Neuronal stem cell (in vitro differentiated cells): Measurements from ENCODE around the gene GALNTL6.

Experiments
- DNase-seq: peaks from one replicate; pipeline ENCODE4 v3.0.0-alpha.2; 2013; ENCODE audit warnings: low spot score
- H2AFZ ChIP-seq: one replicate; pipeline ENCODE4 v1.6.1; 2013; ENCODE audit warnings: mild to moderate bottlenecking, low read length, inconsistent platforms
- H2AK5ac ChIP-seq: 2 replicates; pipeline ENCODE4 v1.6.1; 2013; ENCODE audit warnings: low read depth, mild to moderate bottlenecking, inconsistent platforms, low read length, moderate library complexity, mixed read lengths
- H2BK120ac ChIP-seq: 2 replicates; pipeline ENCODE4 v1.6.1; 2013; ENCODE audit warnings: low read depth, mild to moderate bottlenecking, inconsistent platforms, low read length, moderate library complexity, mixed read lengths
- H2BK12ac ChIP-seq: one replicate; pipeline ENCODE4 v1.6.1; 2013; ENCODE audit warnings: low read length, inconsistent platforms
- H2BK15ac ChIP-seq: 2 replicates; pipeline ENCODE4 v1.6.1; 2013; ENCODE audit warnings: mild to moderate bottlenecking, low read length, inconsistent platforms, mixed read lengths
- H2BK5ac ChIP-seq: one replicate; pipeline ENCODE4 v1.6.1; 2013; ENCODE audit warnings: inconsistent platforms, mild to moderate bottlenecking, low read length, moderate library complexity
- H3K14ac ChIP-seq: one replicate; pipeline ENCODE4 v1.6.1; 2013; ENCODE audit warnings: low read length, inconsistent platforms
- H3K18ac ChIP-seq: 2 replicates; pipeline ENCODE4 v1.6.1; 2013; ENCODE audit warnings: low read length, inconsistent platforms
- H3K23ac ChIP-seq: 2 replicates; pipeline ENCODE4 v1.6.1; 2013; ENCODE audit warnings: low read depth, mild to moderate bottlenecking, mixed read lengths, low read length, inconsistent platforms; ENCODE audit not compliant: poor library complexity
- H3K27ac ChIP-seq: replicated peaks from 3 replicates; pipeline ENCODE4 v1.5.1; 2013; ENCODE audit warnings: low read length, inconsistent platforms
- H3K27me3 ChIP-seq, 3 experiments: 2 replicates each; pipeline ENCODE4 v1.6.1; 2013; ENCODE audit warnings: low read length in 3 of 3, mild to moderate bottlenecking in 2 of 3, inconsistent platforms in 1 of 3, low read depth in 1 of 3, mixed read lengths in 1 of 3, moderate library complexity in 1 of 3; ENCODE audit not compliant: control insufficient read depth in 3 of 3, insufficient read depth in 3 of 3
- H3K36me3 ChIP-seq, 2 donors: replicated peaks in 1 of 2; 2 replicates each; pipeline ENCODE4 v1.6.1; 2013; ENCODE audit warnings: low read length in 2 of 2; ENCODE audit not compliant: control insufficient read depth in 2 of 2, insufficient read depth in 2 of 2
- H3K4ac ChIP-seq: 2 replicates; pipeline ENCODE4 v1.6.1; 2013; ENCODE audit warnings: inconsistent platforms, mild to moderate bottlenecking, low read length, moderate library complexity
- H3K4me1 ChIP-seq, 2 donors: 1 replicate in 1 of 2; 2 replicates in 1 of 2; pipeline ENCODE4 v1.6.1; 2013; ENCODE audit warnings: low read length in 2 of 2, low read depth in 1 of 2; ENCODE audit not compliant: control insufficient read depth in 2 of 2, insufficient read depth in 1 of 2
- H3K4me2 ChIP-seq: one replicate; pipeline ENCODE4 v1.6.1; 2013; ENCODE audit warnings: mild to moderate bottlenecking, low read length, inconsistent platforms; ENCODE audit not compliant: insufficient read depth, poor library complexity, severe bottlenecking
- H3K4me3 ChIP-seq, 2 donors: 2 replicates each; pipeline ENCODE4 v1.5.1; 2013; ENCODE audit warnings: low read length in 2 of 2, mild to moderate bottlenecking in 2 of 2, inconsistent platforms in 1 of 2, moderate library complexity in 1 of 2
- H3K79me1 ChIP-seq: one replicate; pipeline ENCODE4 v1.6.1; 2013; ENCODE audit warnings: low read depth, mild to moderate bottlenecking, inconsistent platforms, low read length, moderate library complexity
- H3K9ac ChIP-seq: one replicate; pipeline ENCODE4 v1.6.1; 2013; ENCODE audit warnings: mild to moderate bottlenecking, low read depth, low read length, inconsistent platforms; ENCODE audit not compliant: poor library complexity
- H3K9me3 ChIP-seq, 2 donors: replicated peaks in 1 of 2; 2 replicates each; pipeline versions ENCODE3 to v1.6.1; 2013; ENCODE audit warnings: low read length in 2 of 2, mild to moderate bottlenecking in 2 of 2, inconsistent platforms in 1 of 2, low read depth in 1 of 2, mixed read lengths in 1 of 2, moderate library complexity in 1 of 2; ENCODE audit not compliant: control insufficient read depth in 2 of 2, insufficient read depth in 1 of 2
- H4K8ac ChIP-seq: one replicate; pipeline ENCODE4 v1.6.1; 2013; ENCODE audit warnings: low read depth, mild to moderate bottlenecking, inconsistent platforms, low read length, moderate library complexity
- H4K91ac ChIP-seq: one replicate; pipeline ENCODE4 v1.6.1; 2013; ENCODE audit warnings: low read length, low read depth, mild to moderate bottlenecking, inconsistent platforms; ENCODE audit not compliant: poor library complexity
- WGBS, 2 donors: extraction: QIAGEN DNeasy Blood & Tissue Kit; methylation state at CpG; one replicate each; pipeline ENCODE4 v1.1.7; 2013; ENCODE audit warnings: missing lambda C conversion rate in 2 of 2, mixed read lengths in 1 of 2; ENCODE audit not compliant: insufficient read length in 2 of 2, insufficient replicate concordance in 1 of 2; ENCODE audit errors: extremely low coverage in 2 of 2; 5-methylcytosine and 5-hydroxymethylcytosine counted together

GALNTL6 gene

GRCh38 chr4:171812333-171812664 is 905 bp upstream of the GALNTL6 start:
- H2BK15ac ChIP-seq, result peak overlapping the region; percentile 81
- WGBS, 2 donors, result no CpG with 5 or more reads among the region's 12 CpGs
- peaks cover 3 to 5% of the 10 kb centered on the region in 2 donors for H3K4me1 ChIP-seq
- H3K36me3 ChIP-seq, result no peaks in the 10 kb centered on the region
- no peak overlapping the region for H2AK5ac ChIP-seq
- no peak overlapping the region for H4K91ac ChIP-seq
- H3K4me3 ChIP-seq, result peak overlapping the region; percentile 53 to 78
- H4K8ac ChIP-seq, result peak overlapping the region; percentile 98
- H3K79me1 ChIP-seq, result no peaks in the 10 kb centered on the region
- H3K9ac ChIP-seq, result peak overlapping the region; percentile 24
- H3K9me3 ChIP-seq, result no peaks in the 10 kb centered on the region
- H3K18ac ChIP-seq, result peak overlapping the region; percentile 89
- H3K23ac ChIP-seq, result no peak overlapping the region
- DNase-seq, result no peak
- peak overlapping the region; percentile 94 for H3K4me2 ChIP-seq
- H2AFZ ChIP-seq, result peak overlapping the region; percentile 97
- H2BK12ac ChIP-seq, result peak overlapping the region; percentile 6
- peaks cover 3 to 43% (median 32%) of the 10 kb centered on the region in 3 experiments for H3K27me3 ChIP-seq
- no peak overlapping the region for H2BK120ac ChIP-seq
- no peak overlapping the region for H3K27ac ChIP-seq
- H2BK5ac ChIP-seq, result peak overlapping the region; percentile 82
- H3K4ac ChIP-seq, result peak overlapping the region; percentile 55
- H3K14ac ChIP-seq, result no peak overlapping the region

- Histone ChIP-seq H3K4me3 (peak overlapping the region; percentile 53 to 78), H4K8ac (peak overlapping the region; percentile 17), H3K4ac (no peak overlapping the region), H3K4me2 (peak overlapping the region; percentile 94), H2BK120ac (no peak overlapping the region), H3K18ac (peak overlapping the region; percentile 89), H2BK15ac (peak overlapping the region; percentile 81), H2AK5ac (no peak overlapping the region), H3K14ac (peak overlapping the region; percentile 56), H2AFZ (peak overlapping the region; percentile 97), H4K91ac (no peak overlapping the region), H3K9me3 (no peaks in the 10 kb centered on the region), H2BK5ac (peak overlapping the region; percentile 82), H3K27ac (no peak overlapping the region), H3K79me1 (no peaks in the 10 kb centered on the region), H2BK12ac (peak overlapping the region; percentile 22), H3K27me3 (peaks cover 3 to 43% (median 32%) of the 10 kb centered on the region in 3 experiments), H3K4me1 (peaks cover 3 to 5% of the 10 kb centered on the region in 2 donors), H3K36me3 (no peaks in the 10 kb centered on the region), H3K9ac (peak overlapping the region; percentile 84), H3K23ac (no peak overlapping the region)
- WGBS, 2 donors, result no CpG with 5 or more reads among the region's 43 CpGs
- DNase-seq, result no peak
Measured at GRCh38 chr4:171813526-171814250, 484 bp downstream of the GALNTL6 start.

GRCh38 chr4:171814545-171814944 is 1.3 kb downstream of the GALNTL6 start:
- no peak overlapping the region for H4K8ac ChIP-seq
- no peak overlapping the region for H2BK5ac ChIP-seq
- H3K14ac ChIP-seq, result no peak overlapping the region
- no peak overlapping the region for H2BK15ac ChIP-seq
- H4K91ac ChIP-seq, result no peak overlapping the region
- no peak overlapping the region for H3K18ac ChIP-seq
- H3K9ac ChIP-seq, result no peak overlapping the region
- H3K4me3 ChIP-seq, result no peak overlapping the region
- H2BK12ac ChIP-seq, result no peak overlapping the region
- H3K79me1 ChIP-seq, result no peaks in the 10 kb centered on the region
- no peak overlapping the region for H3K4me2 ChIP-seq
- H3K4ac ChIP-seq, result no peak overlapping the region
- H3K36me3 ChIP-seq, result no peaks in the 10 kb centered on the region
- H3K9me3 ChIP-seq, result no peaks in the 10 kb centered on the region
- peaks cover 3 to 9% of the 10 kb centered on the region in 2 donors for H3K4me1 ChIP-seq
- H3K23ac ChIP-seq, result no peak overlapping the region
- peaks cover 3 to 43% (median 32%) of the 10 kb centered on the region in 3 experiments for H3K27me3 ChIP-seq
- no peak for DNase-seq
- peak overlapping the region; percentile 97 for H2AFZ ChIP-seq
- no CpG with 5 or more reads among the region's 11 CpGs for whole genome bisulfite sequencing, 2 donors
- no peak overlapping the region for H2AK5ac ChIP-seq
- no peak overlapping the region for H3K27ac ChIP-seq
- no peak overlapping the region for H2BK120ac ChIP-seq

GRCh38 chr4:171817026-171817425 is 3.8 kb downstream of the GALNTL6 start:
- H2BK5ac ChIP-seq, result no peak overlapping the region
- H2AK5ac ChIP-seq, result no peak overlapping the region

More at GRCh38 chr4:171817026-171817425, 3.8 kb downstream of the GALNTL6 start:
- H3K36me3 ChIP-seq, result no peaks in the 10 kb centered on the region
- H3K9me3 ChIP-seq, result no peaks in the 10 kb centered on the region
- H3K27me3 ChIP-seq, result peaks cover 3 to 30% (median 28%) of the 10 kb centered on the region in 3 experiments
- H2BK15ac ChIP-seq, result no peak overlapping the region
- H3K4me1 ChIP-seq, result peaks cover 3 to 9% of the 10 kb centered on the region in 2 donors
- H3K27ac ChIP-seq, result no peak overlapping the region
- H2BK120ac ChIP-seq, result no peak overlapping the region
- WGBS, 2 donors, result no CpG with 5 or more reads among the region's 1 CpG
- H3K9ac ChIP-seq, result no peak overlapping the region
- no peak overlapping the region for H3K14ac ChIP-seq
- H4K91ac ChIP-seq, result no peak overlapping the region
- H3K4ac ChIP-seq, result no peak overlapping the region
- H3K23ac ChIP-seq, result no peak overlapping the region
- no peak overlapping the region for H3K4me2 ChIP-seq
- H4K8ac ChIP-seq, result no peak overlapping the region
- H3K18ac ChIP-seq, result no peak overlapping the region
- no peak for DNase-seq
- H2AFZ ChIP-seq, result no peak overlapping the region
- H2BK12ac ChIP-seq, result no peak overlapping the region
- no peak overlapping the region for H3K4me3 ChIP-seq
- no peaks in the 10 kb centered on the region for H3K79me1 ChIP-seq
